ENCODE data around the gene GTPBP6. TPM values are rescaled to one million over a fixed set of nuclear protein-coding genes. Genes with fewer than 3 reads are reported as not detected.

The GTPBP6 gene
- total and polyA plus RNA-seq, 2 experiments from 2014 or later: 41.4 to 66.8 TPM

- TF ChIP-seq ETS1 (IDR thresholded peaks at IDR 0.05) (no peak), REST (IDR thresholded peaks at IDR 0.05; ENCODE audit: unreplicated experiment) (no peak), EZH2 (IDR thresholded peaks at IDR 0.05; ENCODE audit: low read depth, unreplicated experiment) (no peak), STAT1 (IDR thresholded peaks at IDR 0.05; ENCODE audit: unreplicated experiment) (no peak), JUNB (IDR thresholded peaks at IDR 0.05; ENCODE audit: unreplicated experiment) (no peak), ZNF114 (CRISPR knock-in tag; IDR thresholded peaks at IDR 0.05) (no peak)
Observed at GRCh38 chrX:357035-357692, 38.6 kb upstream of the GTPBP6 start (continued).

- Histone ChIP-seq H2AFZ (no peak overlapping the region), H3K27ac (ENCODE audit: low read depth) (no peak overlapping the region), H3K9me2 (ENCODE audit: insufficient read depth) (no peaks in the 10 kb centered on the region), H3K4me3 (no peak overlapping the region), H3K27me3 (ENCODE audit: insufficient read depth) (no peaks in the 10 kb centered on the region), H3K36me3 (ENCODE audit: insufficient read depth) (no peaks in the 10 kb centered on the region; the same call in 1 of the 2 replicates), H3K4me1 (ENCODE audit: insufficient read depth) (no peaks in the 10 kb centered on the region), H3K4me2 (no peak overlapping the region), H4K20me1 (replicated peaks; ENCODE audit: insufficient read depth) (peaks cover 16% of the 10 kb centered on the region), H3K79me2 (replicated peaks; ENCODE audit: insufficient read depth) (peaks cover 62% of the 10 kb centered on the region), H3F3A (replicated peaks; ENCODE audit: low read depth) (no peaks in the 10 kb centered on the region)
- H3K4me3 Mint-ChIP-seq: no peak overlapping the region
- peaks cover 61% of the 10 kb centered on the region for H3K36me3 Mint-ChIP-seq (ENCODE audit: low read depth)
- H3K27ac Mint-ChIP-seq: no peak overlapping the region
- H3K9me3 Mint-ChIP-seq: no peaks in the 10 kb centered on the region; the same call in 1 of the 3 replicates
- TF ChIP-seq NANOG (IDR thresholded peaks at IDR 0.05; ENCODE audit: borderline replicate concordance): no peak
- no peak for TF ChIP-seq EZH2 (IDR thresholded peaks at IDR 0.05; ENCODE audit: low read depth, unreplicated experiment)
- TF ChIP-seq ZNF114 (CRISPR knock-in tag; IDR thresholded peaks at IDR 0.05): no peak
- no peak for ATAC-seq
- H3K4me1 Mint-ChIP-seq: no peaks in the 10 kb centered on the region
- no peak for DNase-seq (ENCODE audit: low spot score)
- H3K27me3 Mint-ChIP-seq (ENCODE audit: insufficient read depth, low read depth, poor library complexity): peaks cover 10% of the 10 kb centered on the region
Observed at GRCh38 chrX:356385-357034, 37.9 kb upstream of the GTPBP6 start.
